ENCODE data around the gene TRHDE.
"Not testable (repeated sequence)": the region's sequence is repeated elsewhere in the genome, so short reads cannot be mapped to it uniquely, and the experiment has no call there.

The TRHDE gene

DNA sequence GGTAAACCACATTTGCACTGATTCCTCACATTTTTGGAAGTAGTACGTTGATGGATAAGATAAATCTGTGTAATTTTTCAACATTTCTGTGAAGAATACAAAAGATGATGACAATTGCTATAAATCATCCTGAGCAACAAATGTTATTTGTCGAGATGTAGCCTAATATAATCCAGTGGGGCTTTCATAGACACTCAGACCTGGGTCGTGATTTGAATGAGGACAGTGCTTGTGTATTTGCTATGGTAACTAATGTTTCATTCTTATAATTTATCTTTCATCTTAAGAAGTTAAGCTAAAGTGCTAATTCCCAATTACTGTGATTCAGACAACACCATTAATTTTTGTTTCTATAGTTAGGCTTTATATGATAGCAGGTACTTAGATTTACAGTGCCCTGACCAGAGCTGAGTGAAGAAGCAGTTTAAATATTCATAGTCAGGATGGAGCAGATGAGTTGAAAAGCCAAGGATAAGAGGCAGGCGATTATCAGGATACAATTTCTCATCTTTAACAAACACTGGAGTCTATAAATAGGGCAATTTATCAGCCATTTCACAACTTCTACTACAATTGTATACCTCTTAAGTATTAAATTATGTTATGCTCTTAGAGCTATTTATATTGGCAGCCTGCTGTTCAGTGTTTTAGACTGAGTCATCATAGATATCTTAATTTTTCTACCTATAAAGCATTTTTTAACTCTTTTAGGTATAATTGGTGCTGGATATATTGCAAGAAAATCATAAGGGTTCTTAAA lies 359.9 kb downstream of the TRHDE start:
- DNase-seq (ENCODE audit: low spot score), result no peak

GRCh38 chr12:72642706-72643105 lies 370.5 kb downstream of the TRHDE start:
- no peak for DNase-seq (ENCODE audit: low spot score)

DNA sequence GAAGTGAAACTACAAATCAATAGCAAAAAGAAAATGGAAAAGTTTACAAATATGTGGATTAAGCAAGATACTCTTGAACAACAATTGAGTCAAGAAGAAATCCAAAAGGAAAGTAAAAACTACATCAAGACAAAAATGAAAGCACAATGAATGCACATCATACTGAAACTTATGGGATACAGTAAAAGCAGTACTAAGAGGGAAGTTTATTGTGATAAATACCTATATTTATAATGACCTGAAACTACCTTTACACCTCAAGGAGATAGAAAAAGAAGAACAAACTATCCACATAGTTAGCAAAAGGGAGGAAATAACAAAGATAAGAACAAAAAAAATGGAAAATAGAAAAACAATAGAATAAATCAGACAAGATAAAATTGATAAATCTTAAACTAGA lies 375.0 kb downstream of the TRHDE start:
- no peak for DNase-seq (ENCODE audit: low spot score)

- no peak for DNase-seq (ENCODE audit: low spot score)
These were observed 386.4 kb downstream of the TRHDE start for GRCh38 chr12:72658615-72659014.

- not testable (repeated sequence) for DNase-seq (ENCODE audit: low spot score)
These were observed 388.0 kb downstream of the TRHDE start for GRCh38 chr12:72660174-72660573.

DNA sequence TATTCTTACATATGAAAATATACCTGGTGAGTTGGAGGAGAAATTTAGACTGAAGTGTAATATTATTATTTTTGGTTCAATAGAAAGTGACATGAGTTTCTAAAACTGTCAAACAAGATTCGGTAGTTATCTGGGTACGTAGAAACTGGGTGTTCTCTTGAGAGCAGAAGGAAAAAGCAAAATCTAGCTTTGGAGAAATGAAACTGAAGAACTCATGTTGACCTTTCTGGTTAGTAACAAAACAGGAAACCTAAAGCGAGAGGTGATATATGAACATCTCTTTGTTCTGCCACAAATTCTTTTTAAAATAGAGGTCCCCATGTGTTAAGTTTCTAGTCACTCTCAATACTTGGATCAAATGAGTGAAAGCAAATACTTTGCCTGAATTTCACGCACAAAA lies 401.7 kb downstream of the TRHDE start:
- no peak for DNase-seq (ENCODE audit: low spot score)

DNA sequence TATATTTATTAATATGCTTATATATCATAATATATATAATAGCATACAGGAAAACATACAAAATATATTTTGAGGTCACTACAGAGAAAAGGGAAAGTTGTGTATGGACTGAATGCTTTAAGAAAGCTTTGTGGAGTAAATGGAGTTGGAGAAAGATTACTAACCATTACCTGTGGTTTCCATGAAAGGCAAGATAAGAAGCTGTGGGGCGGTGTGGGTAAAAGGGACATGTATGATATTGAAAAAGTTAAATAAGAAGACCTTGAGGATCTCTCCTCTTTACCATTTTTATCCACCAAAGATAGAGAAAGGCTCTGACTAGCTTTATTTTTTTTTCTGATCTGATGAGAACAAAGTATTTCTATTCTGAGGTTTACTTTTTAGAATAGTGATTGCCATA lies 404.4 kb downstream of the TRHDE start:
- no peak for DNase-seq (ENCODE audit: low spot score)

DNA sequence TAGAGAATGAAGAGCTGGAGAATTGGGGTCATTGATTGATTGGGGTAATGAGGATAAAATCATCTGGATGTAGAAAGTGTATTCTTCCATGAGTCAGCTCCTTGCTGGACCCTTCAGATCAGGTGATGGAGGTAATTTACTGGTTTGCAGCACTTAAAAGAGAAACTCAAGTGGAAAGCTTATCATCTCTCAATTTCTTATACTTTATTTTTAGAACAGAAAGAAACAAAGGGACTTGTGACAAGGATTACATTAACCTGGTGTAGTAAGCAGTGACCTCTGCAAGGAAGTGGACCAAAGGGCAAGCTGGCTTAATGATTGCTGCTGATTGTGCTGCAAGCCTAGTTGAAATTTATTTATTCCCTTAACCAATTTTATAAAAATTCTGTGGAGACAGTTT lies 405.0 kb downstream of the TRHDE start:
- DNase-seq (ENCODE audit: low spot score), result no peak

DNA sequence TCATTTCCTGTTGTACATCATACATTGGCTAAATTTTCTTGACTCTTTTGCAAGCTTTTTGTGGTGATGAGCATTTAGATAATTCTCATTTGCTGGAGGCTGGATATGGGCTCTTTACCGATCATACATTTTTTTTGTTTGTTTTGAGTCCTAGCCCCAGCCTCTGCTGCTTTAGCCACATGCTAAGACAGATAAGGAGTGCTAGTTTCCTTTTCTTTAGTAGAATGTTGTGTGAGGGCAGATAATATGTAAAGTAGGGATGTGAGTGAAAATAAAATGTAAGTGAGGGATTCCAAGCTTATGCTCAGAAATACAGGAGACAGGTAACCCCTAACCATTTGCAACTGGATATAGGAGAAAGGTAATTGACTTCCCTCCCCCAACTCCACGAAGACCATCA lies 405.7 kb downstream of the TRHDE start:
- DNase-seq (ENCODE audit: low spot score), result no peak

GRCh38 chr12:72679147-72679757 lies 407.1 kb downstream of the TRHDE start:
- DNase-seq (ENCODE audit: low spot score), result no peak

GRCh38 chr12:72681028-72681427 lies 408.9 kb downstream of the TRHDE start:
- DNase-seq (ENCODE audit: low spot score), result no peak

DNA sequence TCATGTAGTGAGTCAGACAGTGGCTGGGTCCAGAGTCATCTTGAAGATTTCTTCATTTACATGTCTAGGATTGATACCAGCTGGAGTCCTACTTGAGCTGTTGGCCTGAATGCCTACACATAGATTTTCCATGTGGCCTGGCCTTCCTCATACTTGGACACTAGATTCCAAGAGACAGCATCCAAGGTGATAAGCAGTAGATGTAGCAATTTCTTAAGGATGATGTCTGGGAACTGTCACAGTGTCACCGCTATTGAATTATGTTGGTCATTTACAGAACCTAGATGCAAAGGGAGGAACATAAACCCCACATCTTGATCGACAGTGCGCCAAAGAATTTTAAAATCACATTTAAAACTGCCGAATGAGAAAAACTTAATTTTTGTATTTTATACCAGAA lies 412.3 kb downstream of the TRHDE start:
- no peak for DNase-seq (ENCODE audit: low spot score)

GRCh38 chr12:72692338-72692737 lies 420.2 kb downstream of the TRHDE start:
- no peak for DNase-seq (ENCODE audit: low spot score)

GRCh38 chr12:72694193-72694592 lies 422.0 kb downstream of the TRHDE start:
- DNase-seq (ENCODE audit: low spot score), result no peak

DNA sequence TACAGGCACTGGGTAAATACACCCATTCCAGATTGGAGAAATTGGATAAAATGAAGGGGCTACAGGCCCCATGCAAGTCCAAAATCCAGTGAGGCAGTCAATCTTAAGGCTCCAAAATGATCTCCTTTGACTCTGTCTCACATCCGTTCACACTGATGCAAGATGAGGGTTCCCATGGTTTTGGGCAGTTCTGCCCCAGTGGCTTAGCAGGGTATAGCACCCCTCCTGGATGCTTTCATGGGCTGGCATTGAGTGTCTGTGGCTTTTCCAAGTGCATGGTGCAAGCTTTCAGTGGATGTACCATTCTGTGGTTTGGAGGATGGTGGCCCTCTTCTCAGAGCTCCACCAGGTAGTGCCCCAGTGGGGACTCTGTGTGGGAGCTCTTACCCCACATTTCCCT lies 427.2 kb downstream of the TRHDE start:
- no peak for DNase-seq (ENCODE audit: low spot score)

GRCh38 chr12:72712025-72712424 lies 439.9 kb downstream of the TRHDE start:
- DNase-seq (ENCODE audit: low spot score), result not testable (repeated sequence)

DNA sequence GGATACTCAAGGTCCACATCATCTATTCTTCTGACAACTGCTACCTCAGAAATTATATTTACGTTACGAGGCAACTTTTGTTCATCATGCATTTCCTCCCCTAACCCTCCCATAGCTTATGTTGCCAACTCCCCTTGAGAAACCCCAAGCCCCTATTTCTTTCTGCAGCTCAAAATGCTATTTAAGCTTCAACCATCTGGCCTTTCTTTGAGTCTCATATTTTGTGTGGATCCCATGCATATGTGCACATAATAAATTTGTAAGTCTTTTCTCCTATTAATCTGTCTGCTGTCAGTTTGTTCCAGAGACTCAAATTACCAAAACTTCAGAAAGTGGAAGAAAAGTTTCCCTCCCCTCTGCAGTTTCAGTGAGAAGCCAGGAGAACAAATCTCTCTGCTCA lies 444.1 kb downstream of the TRHDE start:
- DNase-seq (ENCODE audit: low spot score), result no peak

DNA sequence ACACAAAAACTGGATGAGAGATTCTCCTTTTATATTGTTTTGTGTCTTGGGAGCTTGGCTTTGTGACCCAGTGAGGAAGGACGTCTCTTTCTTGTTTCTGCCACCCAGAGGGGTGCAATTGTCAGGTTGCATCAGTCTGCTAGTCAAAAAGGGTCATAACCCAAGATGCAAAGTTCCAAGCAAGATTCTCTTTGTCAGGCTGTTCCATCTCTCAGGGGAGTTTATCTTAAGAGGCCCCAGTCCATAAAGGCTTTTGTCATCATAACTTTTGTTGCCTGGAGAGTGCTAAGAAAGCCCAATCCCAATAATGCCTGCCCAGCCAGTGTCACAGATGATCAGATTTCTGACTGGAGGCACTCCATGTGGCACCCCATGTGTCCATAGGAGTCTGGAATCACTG lies 444.9 kb downstream of the TRHDE start:
- no peak for DNase-seq (ENCODE audit: low spot score)

All from HuH-7.5 (cell line).